A549 (cell line): ENCODE measurements around the gene ADK.

Experiments used
- CEBPB ChIP-seq, 2 experiments: fragments of >200 bp in 1 of 2; sonication (Bioruptor Twin) in 1 of 2; formaldehyde crosslinking in 1 of 2; IDR thresholded peaks; 2 replicates each; pipeline ENCODE4 v1.6.1; 2012 to 2016
- CHD2 ChIP-seq: fragments of 150-350 bp; IDR thresholded peaks from 2 replicates; pipeline ENCODE4 v1.6.1; 2014; ENCODE audit warnings: low read length; ENCODE audit not compliant: partially characterized antibody
- CHD4 ChIP-seq: fragments of 200-600 bp; sonication (generic); IDR thresholded peaks from 2 replicates; pipeline ENCODE4 v1.6.1; 2016; ENCODE audit warnings: antibody characterized with exemption, mild to moderate bottlenecking, borderline replicate concordance
- ESRRA ChIP-seq: fragments of 150-350 bp; IDR thresholded peaks from 2 replicates; pipeline ENCODE4 v1.6.1; 2014; ENCODE audit warnings: mild to moderate bottlenecking, low read length, borderline replicate concordance
- JUNB ChIP-seq: fragments of >200 bp; sonication (Bioruptor Twin); formaldehyde crosslinking; IDR thresholded peaks from 2 replicates; pipeline ENCODE4 v1.6.1; 2016
- PHF8 ChIP-seq: fragments of 200-600 bp; sonication (generic); IDR thresholded peaks from 2 replicates; pipeline ENCODE4 v1.6.1; 2016; ENCODE audit warnings: low read depth, mild to moderate bottlenecking, antibody characterized with exemption, moderate library complexity, borderline replicate concordance
- POLR2A ChIP-seq: IDR thresholded peaks from 2 replicates; pipeline ENCODE4 v1.6.1; 2012; ENCODE audit warnings: mild to moderate bottlenecking, low read length
- RAD21 ChIP-seq, 2 experiments: fragments of >200 bp in 1 of 2; sonication (Bioruptor Twin) in 1 of 2; formaldehyde crosslinking in 1 of 2; IDR thresholded peaks in 1 of 2; conservative IDR thresholded peaks in 1 of 2; 2 replicates in 1 of 2; 3 replicates in 1 of 2; pipeline ENCODE4 v1.6.1; 2012 to 2018; ENCODE audit warnings: inconsistent platforms in 1 of 2
- TF ChIP-seq, protein P1 (sequence below): fragments of >200 bp; sonication (Bioruptor Twin); formaldehyde crosslinking; IDR thresholded peaks from 3 replicates; pipeline ENCODE4 v1.5.1; 2016
- TF ChIP-seq, protein P2 (sequence below): fragments of 450-650 bp; IDR thresholded peaks from 2 replicates; pipeline ENCODE4 v1.6.1; 2014; ENCODE audit warnings: antibody characterized with exemption
- TF ChIP-seq, protein P3 (sequence below): IDR thresholded peaks from 2 replicates; pipeline ENCODE4 v1.6.1; 2012
- TF ChIP-seq, protein P4 (sequence below): fragments of 150-350 bp; IDR thresholded peaks from 2 replicates; pipeline ENCODE4 v1.6.1; 2014; ENCODE audit warnings: low read depth, mild to moderate bottlenecking, low read length
- TF ChIP-seq, protein P5 (sequence below): fragments of 200-600 bp; sonication (generic); IDR thresholded peaks from 2 replicates; pipeline ENCODE4 v1.6.1; 2016; ENCODE audit warnings: antibody characterized with exemption, mild to moderate bottlenecking, moderate library complexity

DNA sequence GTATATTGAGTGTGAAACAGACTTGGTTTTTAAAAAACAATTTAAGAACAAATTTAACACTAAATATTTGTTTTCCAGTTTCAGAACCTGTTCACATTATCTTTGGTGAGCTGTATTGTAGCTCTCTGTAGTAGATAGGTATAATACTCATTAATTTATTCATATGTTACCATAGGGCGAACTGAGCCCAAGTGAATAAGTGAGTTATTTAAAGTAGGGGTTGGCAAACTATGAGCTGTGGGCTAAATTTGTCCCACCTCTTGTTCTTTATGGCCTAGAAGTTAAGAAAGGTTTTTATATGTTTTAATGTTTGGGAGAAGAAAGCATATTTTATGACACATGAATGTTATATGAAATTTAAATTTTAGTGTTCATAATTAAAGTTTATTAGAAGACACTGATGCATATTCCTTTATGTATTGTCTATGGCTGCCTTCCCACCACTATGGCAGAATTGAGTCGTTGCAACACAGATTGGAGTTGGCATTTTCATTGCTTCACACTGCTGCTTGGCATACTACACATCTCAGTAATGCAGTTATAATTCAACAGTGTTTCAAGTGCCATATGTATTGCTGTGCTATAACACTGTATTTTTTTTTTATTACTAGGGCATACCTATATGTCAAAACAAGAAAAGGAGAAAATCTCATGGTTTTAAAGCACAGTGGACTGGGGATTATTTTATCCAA, 146.5 kb downstream of the ADK start:
- TF ChIP-seq, protein P1, sequence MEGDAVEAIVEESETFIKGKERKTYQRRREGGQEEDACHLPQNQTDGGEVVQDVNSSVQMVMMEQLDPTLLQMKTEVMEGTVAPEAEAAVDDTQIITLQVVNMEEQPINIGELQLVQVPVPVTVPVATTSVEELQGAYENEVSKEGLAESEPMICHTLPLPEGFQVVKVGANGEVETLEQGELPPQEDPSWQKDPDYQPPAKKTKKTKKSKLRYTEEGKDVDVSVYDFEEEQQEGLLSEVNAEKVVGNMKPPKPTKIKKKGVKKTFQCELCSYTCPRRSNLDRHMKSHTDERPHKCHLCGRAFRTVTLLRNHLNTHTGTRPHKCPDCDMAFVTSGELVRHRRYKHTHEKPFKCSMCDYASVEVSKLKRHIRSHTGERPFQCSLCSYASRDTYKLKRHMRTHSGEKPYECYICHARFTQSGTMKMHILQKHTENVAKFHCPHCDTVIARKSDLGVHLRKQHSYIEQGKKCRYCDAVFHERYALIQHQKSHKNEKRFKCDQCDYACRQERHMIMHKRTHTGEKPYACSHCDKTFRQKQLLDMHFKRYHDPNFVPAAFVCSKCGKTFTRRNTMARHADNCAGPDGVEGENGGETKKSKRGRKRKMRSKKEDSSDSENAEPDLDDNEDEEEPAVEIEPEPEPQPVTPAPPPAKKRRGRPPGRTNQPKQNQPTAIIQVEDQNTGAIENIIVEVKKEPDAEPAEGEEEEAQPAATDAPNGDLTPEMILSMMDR = no peak
- TF ChIP-seq, protein P2, sequence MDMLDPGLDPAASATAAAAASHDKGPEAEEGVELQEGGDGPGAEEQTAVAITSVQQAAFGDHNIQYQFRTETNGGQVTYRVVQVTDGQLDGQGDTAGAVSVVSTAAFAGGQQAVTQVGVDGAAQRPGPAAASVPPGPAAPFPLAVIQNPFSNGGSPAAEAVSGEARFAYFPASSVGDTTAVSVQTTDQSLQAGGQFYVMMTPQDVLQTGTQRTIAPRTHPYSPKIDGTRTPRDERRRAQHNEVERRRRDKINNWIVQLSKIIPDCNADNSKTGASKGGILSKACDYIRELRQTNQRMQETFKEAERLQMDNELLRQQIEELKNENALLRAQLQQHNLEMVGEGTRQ = no peak
- no peak for TF ChIP-seq PHF8
- TF ChIP-seq, protein P3, sequence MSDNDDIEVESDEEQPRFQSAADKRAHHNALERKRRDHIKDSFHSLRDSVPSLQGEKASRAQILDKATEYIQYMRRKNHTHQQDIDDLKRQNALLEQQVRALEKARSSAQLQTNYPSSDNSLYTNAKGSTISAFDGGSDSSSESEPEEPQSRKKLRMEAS = no peak
- TF ChIP-seq, protein P4, sequence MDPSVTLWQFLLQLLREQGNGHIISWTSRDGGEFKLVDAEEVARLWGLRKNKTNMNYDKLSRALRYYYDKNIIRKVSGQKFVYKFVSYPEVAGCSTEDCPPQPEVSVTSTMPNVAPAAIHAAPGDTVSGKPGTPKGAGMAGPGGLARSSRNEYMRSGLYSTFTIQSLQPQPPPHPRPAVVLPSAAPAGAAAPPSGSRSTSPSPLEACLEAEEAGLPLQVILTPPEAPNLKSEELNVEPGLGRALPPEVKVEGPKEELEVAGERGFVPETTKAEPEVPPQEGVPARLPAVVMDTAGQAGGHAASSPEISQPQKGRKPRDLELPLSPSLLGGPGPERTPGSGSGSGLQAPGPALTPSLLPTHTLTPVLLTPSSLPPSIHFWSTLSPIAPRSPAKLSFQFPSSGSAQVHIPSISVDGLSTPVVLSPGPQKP = no peak
- no peak for TF ChIP-seq RAD21 (conservative IDR thresholded peaks at IDR 0.05 in 1 of 2, IDR thresholded peaks at IDR 0.05 in 1 of 2)
- no peak for TF ChIP-seq ESRRA
- no peak for TF ChIP-seq JUNB
- TF ChIP-seq POLR2A = no peak
- TF ChIP-seq, protein P5, sequence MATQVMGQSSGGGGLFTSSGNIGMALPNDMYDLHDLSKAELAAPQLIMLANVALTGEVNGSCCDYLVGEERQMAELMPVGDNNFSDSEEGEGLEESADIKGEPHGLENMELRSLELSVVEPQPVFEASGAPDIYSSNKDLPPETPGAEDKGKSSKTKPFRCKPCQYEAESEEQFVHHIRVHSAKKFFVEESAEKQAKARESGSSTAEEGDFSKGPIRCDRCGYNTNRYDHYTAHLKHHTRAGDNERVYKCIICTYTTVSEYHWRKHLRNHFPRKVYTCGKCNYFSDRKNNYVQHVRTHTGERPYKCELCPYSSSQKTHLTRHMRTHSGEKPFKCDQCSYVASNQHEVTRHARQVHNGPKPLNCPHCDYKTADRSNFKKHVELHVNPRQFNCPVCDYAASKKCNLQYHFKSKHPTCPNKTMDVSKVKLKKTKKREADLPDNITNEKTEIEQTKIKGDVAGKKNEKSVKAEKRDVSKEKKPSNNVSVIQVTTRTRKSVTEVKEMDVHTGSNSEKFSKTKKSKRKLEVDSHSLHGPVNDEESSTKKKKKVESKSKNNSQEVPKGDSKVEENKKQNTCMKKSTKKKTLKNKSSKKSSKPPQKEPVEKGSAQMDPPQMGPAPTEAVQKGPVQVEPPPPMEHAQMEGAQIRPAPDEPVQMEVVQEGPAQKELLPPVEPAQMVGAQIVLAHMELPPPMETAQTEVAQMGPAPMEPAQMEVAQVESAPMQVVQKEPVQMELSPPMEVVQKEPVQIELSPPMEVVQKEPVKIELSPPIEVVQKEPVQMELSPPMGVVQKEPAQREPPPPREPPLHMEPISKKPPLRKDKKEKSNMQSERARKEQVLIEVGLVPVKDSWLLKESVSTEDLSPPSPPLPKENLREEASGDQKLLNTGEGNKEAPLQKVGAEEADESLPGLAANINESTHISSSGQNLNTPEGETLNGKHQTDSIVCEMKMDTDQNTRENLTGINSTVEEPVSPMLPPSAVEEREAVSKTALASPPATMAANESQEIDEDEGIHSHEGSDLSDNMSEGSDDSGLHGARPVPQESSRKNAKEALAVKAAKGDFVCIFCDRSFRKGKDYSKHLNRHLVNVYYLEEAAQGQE = no peak
- no peak for TF ChIP-seq CHD2
- TF ChIP-seq CHD4 = no peak
- TF ChIP-seq CEBPB (IDR thresholded peaks at IDR 0.05) = no peak
